ENCODE data around the gene NPTX1.

DNA sequence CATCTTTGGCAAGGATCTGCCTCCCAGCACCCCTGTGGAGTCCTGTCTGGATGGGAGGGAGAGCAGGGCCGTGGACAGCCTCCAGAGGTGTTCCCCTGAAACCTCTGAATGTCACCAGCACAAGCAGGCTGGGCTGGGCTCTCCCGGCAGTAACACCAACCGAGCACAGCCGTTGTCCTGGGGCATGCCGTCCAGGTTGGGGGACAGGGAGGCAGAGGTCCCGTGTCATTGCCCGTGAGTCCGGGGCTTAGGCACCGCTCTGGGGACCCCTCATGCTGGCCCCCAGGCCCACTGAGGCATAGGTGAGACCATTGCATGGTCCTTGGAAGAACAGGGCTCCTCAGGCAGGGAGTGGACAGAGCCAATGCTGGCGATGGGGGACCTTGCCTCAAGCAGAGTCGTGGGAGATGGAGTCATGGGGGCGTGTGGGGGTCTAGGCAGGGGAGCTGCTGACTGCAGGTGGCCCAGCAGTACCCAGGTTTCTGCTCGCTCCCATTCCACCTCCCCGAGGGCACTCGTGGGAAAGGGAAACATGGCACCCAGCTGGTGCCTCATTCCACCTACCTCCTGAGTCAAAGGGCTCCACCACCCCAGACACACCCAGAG, 44.0 kb downstream of the NPTX1 start:
- no peak for TF ChIP-seq POLR2A (IDR thresholded peaks at IDR 0.05)
- TF ChIP-seq CTCF (IDR thresholded peaks at IDR 0.05) = no peak

All from thyroid gland (tissue), 4 donors.